Measurements from ENCODE around the gene NFIL3. TPM values are rescaled to one million over a fixed set of nuclear protein-coding genes. Genes with fewer than 3 reads are reported as not detected.

The NFIL3 gene
- total RNA-seq, 4 donors from 2014 or later, result 16.6 to 116 (median 27.9) TPM

DNA sequence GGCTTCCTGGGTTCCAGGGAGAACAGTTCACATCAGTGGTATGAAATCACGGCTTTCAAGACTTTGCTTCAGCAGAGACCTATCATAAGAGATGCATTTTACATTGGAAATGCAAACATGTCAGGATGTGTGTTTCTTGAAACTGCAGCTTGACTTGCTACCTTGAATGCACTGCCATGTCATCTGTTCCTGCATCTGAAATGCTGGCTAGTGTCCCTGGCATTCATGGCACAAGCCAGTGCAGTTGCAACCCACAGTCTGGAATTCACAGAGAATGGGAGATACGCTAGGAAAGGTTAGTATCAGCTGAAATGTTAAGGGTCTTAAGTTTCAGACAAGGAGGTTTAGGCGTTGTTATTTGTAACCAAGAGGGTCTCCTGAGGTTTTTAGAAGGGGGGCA lies 24.7 kb downstream of the NFIL3 start:
- intact Hi-C loops (cut with DNase I), result no loop called here
- no peak for TF ChIP-seq POLR2AphosphoS5 (IDR thresholded peaks at IDR 0.05)
- no peak for TF ChIP-seq POLR2A (IDR thresholded peaks at IDR 0.05; ENCODE audit: low read depth)
- TF ChIP-seq EP300 (IDR thresholded peaks at IDR 0.05), result no peak
- TF ChIP-seq, protein P1, sequence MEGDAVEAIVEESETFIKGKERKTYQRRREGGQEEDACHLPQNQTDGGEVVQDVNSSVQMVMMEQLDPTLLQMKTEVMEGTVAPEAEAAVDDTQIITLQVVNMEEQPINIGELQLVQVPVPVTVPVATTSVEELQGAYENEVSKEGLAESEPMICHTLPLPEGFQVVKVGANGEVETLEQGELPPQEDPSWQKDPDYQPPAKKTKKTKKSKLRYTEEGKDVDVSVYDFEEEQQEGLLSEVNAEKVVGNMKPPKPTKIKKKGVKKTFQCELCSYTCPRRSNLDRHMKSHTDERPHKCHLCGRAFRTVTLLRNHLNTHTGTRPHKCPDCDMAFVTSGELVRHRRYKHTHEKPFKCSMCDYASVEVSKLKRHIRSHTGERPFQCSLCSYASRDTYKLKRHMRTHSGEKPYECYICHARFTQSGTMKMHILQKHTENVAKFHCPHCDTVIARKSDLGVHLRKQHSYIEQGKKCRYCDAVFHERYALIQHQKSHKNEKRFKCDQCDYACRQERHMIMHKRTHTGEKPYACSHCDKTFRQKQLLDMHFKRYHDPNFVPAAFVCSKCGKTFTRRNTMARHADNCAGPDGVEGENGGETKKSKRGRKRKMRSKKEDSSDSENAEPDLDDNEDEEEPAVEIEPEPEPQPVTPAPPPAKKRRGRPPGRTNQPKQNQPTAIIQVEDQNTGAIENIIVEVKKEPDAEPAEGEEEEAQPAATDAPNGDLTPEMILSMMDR (IDR thresholded peaks at IDR 0.05), result no peak
- WGBS, result 90% methylated on average over 3 of the region's 3 CpGs
- no peaks in the 10 kb centered on the region for H3K27me3 ChIP-seq
- no peak overlapping the region for H3K4me3 ChIP-seq
- no peaks in the 10 kb centered on the region for H3K4me1 ChIP-seq
- no peak for DNase-seq (ENCODE audit: extremely low spot score)
- no peak overlapping the region for H3K27ac ChIP-seq (replicated peaks in 1 of 4)
- H3K9me3 ChIP-seq, result no peaks in the 10 kb centered on the region
- no peaks in the 10 kb centered on the region for H3K36me3 ChIP-seq

DNA sequence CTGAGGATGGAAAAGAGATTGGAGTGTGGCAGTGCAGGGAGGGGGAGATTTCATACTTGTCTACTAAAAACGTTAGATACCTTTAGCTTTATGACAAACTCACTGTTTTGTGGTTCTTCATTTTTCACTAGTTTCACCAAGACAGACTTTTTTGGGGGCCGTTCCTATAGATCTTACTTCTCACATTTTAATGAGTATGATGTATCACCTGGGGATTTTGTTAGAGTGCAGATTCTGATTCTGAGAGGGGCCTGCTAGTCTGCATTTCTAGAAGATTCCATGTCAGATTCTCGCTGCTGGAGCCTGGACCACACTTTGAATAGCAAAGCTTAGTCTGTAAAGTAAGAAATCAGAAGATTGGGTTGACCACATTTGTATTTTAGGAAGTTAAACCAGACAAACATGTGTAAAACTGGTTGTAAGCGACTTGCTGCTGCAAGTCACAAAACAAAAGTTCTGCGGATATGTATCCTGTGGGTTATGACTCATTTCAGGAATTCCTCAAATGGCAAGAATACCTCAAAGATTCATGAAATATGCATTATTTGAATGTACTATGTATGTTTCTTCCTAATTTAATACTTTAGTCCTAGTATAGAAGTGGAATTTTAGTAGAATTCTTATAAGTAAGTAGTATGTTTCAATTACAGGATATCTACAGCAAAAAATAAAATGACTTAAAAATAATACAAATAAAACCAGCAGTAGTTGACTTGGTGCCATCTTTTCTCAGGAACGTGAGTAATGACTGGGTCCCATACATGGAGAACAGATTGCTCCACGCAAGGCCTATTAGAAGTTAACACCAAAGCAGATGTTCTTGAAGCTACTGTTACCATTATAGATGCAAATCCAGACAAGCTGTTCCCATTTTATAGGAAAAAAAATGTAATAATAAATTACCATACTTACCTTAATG lies 27.8 kb downstream of the NFIL3 start:
- Histone ChIP-seq H3K9me3 (no peaks in the 10 kb centered on the region), H3K36me3 (no peaks in the 10 kb centered on the region), H3K4me3 (no peak overlapping the region), H3K27ac (replicated peaks in 1 of 4) (no peak overlapping the region), H3K27me3 (no peaks in the 10 kb centered on the region), H3K4me1 (no peaks in the 10 kb centered on the region)
- DNase-seq (ENCODE audit: extremely low spot score), result no peak
- intact Hi-C loops (cut with DNase I), result no loop called here
- TF ChIP-seq POLR2A (IDR thresholded peaks at IDR 0.05; ENCODE audit: low read depth) (no peak), POLR2AphosphoS5 (IDR thresholded peaks at IDR 0.05) (no peak), EP300 (IDR thresholded peaks at IDR 0.05) (no peak)
- TF ChIP-seq, protein P1 (IDR thresholded peaks at IDR 0.05), result no peak
- WGBS, result 79% methylated on average over 7 of the region's 7 CpGs

DNA sequence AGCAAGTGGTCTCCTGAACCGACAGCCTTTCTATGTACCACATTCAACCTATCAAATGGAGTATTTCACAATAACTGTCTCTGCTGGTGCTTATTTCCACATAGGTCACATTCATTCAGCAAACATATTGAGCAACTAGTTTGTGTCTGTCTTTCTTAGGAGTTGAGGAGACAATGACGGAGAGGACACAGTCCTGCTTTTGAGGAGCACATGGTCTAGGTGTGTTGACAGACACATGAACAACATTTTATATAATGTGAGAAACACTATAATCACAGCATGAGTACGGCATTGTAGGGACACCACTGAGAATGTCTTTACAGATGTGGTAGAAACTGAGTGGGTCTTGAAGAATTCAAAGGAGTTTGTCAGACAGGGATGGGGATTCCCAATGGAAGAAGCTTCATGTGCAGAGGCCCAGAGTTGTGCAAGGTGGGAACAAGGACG lies 28.5 kb downstream of the NFIL3 start:
- Histone ChIP-seq H3K27me3 (no peaks in the 10 kb centered on the region), H3K4me1 (no peaks in the 10 kb centered on the region), H3K9me3 (no peaks in the 10 kb centered on the region), H3K36me3 (no peaks in the 10 kb centered on the region), H3K4me3 (no peak overlapping the region), H3K27ac (replicated peaks in 1 of 4) (no peak overlapping the region)
- WGBS, result 84% methylated on average over 4 of the region's 4 CpGs
- intact Hi-C loops (cut with DNase I), result no loop called here
- peak in 1 of 2 donors; percentile 17 for TF ChIP-seq POLR2AphosphoS5 (IDR thresholded peaks at IDR 0.05)
- TF ChIP-seq, protein P1 (IDR thresholded peaks at IDR 0.05), result no peak
- no peak for DNase-seq (ENCODE audit: extremely low spot score)

DNA sequence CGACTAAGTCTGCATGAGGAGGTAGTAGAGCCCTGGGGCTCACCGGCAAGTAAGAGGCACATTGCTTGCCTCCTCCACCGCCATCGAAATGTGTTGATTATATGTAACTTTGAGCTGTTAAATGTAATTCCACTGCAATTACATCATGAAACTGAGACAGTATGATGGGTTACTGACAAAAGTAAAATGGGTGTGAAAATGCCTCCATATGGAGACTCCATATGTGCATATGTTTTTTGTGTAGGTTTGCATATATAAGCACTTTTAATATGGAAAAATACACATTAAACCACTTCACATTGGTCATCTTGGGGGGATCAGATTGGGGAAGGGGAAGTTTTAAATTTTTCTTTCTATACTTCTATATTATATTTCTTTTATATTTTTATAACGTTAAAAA lies 29.8 kb downstream of the NFIL3 start:
- H3K36me3 ChIP-seq, result no peaks in the 10 kb centered on the region
- no peaks in the 10 kb centered on the region for H3K4me1 ChIP-seq
- intact Hi-C loops (cut with DNase I), result no loop called here
- no peak for TF ChIP-seq EP300 (IDR thresholded peaks at IDR 0.05)
- no peak for TF ChIP-seq POLR2A (IDR thresholded peaks at IDR 0.05; ENCODE audit: low read depth)
- TF ChIP-seq, protein P1 (IDR thresholded peaks at IDR 0.05), result no peak
- TF ChIP-seq POLR2AphosphoS5 (IDR thresholded peaks at IDR 0.05), result no peak
- DNase-seq (ENCODE audit: extremely low spot score), result no peak
- H3K9me3 ChIP-seq, result no peaks in the 10 kb centered on the region
- no peak overlapping the region for H3K4me3 ChIP-seq
- no peak overlapping the region for H3K27ac ChIP-seq (replicated peaks in 1 of 4)
- WGBS, result 97% methylated on average over 5 of the region's 5 CpGs
- H3K27me3 ChIP-seq, result no peaks in the 10 kb centered on the region

All from esophagus muscularis mucosa (tissue), 4 donors.